HEK293T (cell line): ENCODE results near the gene IVL.

Experiments used
- ARNT ChIP-seq: fragments of 450-650 bp; IDR thresholded peaks from 2 replicates; pipeline ENCODE4 v1.6.1; 2017; ENCODE audit warnings: mild to moderate bottlenecking
- BHLHE40 ChIP-seq: fragments of 450-650 bp; IDR thresholded peaks from 2 replicates; pipeline ENCODE4 v1.6.1; 2016; ENCODE audit warnings: mild to moderate bottlenecking, moderate library complexity, borderline replicate concordance
- SUZ12 ChIP-seq: fragments of 450-650 bp; IDR thresholded peaks from 2 replicates; pipeline ENCODE4 v1.6.1; 2016; ENCODE audit warnings: mild to moderate bottlenecking

DNA sequence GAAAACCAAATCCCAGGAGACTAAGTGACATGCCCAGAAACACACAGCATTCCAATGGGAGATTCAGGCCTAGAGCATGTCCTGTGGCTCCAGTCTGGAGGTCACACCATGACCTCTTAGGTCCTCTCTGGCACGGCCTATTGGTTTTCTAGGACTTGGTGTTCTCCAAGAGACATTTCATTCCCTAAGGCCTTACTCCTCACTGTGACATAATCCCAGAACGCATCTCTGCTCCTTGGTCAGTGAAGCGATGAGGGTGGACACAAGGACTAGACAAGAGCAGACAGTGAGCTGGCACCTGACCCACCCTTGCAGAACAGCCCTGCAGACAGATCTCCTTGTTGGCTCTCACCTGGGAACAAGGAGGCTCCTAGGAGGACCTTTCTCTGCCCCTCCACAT lies 860 bp downstream of the IVL start:
- TF ChIP-seq BHLHE40 = no peak
- no peak for TF ChIP-seq SUZ12
- TF ChIP-seq ARNT = no peak
